Activated CD8-positive, alpha-beta memory T cell treated with anti-CD3 and anti-CD28 coated beads, Interleukin-2, amount 50 U/mL, for 24 hours (primary cell): ENCODE measurements around the gene DPCD.
"Not testable (repeated sequence)": the region's sequence is repeated elsewhere in the genome, so short reads cannot be mapped to it uniquely, and the experiment has no call there.

ENCODE experiments used
- DNase-seq: peaks from one replicate; pipeline ENCODE4 v3.0.0-alpha.2; 2020; ENCODE audit errors: extremely low read depth

DPCD gene

DNA sequence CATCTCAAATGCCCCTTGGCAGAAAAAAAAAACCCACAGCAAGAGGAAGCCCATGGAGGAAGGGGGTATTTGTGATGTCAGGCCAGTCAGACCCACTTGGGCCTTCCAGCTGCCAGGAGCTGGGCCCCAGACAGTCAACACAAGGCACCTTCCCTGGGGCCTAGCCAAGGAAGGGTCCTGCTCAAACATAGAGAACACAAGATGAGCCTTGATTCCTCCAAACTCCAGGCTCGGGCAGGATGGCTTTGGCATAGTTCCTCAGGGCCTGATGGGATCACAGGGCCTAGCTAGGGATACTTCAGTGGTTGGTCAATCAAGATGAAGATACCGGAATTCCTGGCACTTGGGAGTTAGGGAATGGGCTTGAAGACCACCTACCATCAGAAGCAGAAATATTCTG lies 30.8 kb downstream of the DPCD start:
- no peak for DNase-seq

DNA sequence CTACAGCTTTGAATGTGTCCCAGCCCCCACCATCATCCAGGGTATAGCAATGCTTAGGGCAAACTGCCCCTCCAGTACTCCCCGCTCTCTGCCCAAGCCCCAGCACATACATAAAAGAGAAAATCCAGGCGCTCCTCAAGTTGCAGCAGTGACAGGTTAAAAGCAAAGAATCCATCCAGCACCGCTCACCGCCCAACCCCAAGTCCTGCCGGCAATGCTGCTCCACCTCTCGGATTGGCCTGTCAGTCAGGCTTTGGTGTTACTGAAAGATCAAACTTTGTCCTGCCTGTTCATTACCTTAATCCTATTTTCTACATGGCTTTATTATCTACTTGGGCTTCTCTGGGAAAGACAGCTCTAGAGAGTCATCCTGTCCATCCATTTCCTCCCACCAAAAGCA lies 31.9 kb downstream of the DPCD start:
- no peak for DNase-seq

DNA sequence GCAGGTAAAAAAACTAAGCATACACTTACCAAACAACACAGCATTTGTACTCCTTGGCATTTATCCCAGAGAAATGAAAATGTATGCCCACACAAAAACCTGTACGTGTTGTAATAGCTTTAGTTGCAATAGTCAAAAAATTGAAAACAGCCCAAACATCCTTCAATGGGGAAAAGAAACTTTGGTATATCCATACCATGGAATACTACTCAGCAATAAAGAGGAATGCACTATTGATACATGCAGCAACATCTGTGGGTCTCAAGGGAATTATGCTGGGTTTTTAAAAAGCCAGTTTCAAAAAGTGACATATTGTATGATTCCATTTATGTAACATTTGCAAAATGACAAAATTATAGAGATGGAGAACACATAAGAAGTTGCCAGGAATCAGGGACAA lies 35.4 kb downstream of the DPCD start:
- no peak for DNase-seq

DNA sequence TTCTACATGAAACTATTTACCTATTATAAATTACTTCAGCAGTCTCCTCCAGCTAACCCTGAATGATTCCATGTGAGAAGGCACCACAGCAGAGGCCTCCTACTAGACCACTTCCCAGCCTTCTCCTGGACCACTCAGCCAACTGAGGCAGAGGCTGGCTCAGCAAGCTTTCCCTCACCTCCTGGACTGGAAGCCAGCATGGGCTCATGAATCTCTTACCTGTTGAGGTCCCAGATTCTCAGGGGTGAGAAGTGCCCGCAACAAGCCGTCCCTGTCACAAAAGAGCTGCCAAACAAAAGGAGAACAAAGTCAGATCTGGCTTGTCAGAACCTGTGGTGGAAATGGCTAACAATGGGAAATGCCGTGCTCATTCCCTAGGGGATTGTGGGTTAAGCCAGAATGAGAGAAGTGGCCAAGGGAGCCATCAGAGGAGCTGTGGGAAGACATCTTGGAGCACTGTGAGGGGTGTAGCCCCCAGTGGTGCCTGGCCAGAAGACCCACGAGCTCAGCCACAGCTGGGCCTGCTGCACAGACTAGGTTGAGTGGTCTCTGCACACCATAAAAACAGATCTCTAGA lies 36.5 kb downstream of the DPCD start:
- DNase-seq: no peak

DNA sequence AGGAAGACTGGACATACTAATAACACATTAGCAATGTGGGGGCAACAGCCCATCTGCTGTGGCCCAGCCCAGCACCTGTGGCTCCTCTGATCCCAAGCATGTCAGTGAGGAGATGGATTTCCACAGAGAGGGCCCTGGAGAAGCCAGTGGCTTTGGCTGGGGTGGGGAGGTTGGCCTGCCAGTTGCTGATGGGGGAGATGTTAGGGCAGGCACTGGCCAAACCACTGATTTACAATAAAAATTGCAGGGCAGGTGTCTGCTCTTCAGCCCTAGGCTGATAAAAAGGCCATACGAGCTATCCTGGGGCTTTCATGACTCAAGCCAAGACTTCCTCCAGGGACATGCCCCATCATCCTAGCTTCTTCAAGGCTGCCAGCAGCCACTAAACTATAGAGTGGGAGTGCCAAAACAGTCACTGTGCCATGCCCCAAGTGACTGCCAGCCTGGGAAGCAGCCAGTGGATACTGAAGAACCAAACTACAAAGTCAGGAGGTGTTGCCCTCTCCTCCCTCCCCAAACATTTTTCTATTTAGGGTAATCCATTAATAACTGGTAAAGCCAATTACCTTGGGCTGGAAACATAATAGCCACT lies 37.8 kb downstream of the DPCD start:
- no peak for DNase-seq

DNA sequence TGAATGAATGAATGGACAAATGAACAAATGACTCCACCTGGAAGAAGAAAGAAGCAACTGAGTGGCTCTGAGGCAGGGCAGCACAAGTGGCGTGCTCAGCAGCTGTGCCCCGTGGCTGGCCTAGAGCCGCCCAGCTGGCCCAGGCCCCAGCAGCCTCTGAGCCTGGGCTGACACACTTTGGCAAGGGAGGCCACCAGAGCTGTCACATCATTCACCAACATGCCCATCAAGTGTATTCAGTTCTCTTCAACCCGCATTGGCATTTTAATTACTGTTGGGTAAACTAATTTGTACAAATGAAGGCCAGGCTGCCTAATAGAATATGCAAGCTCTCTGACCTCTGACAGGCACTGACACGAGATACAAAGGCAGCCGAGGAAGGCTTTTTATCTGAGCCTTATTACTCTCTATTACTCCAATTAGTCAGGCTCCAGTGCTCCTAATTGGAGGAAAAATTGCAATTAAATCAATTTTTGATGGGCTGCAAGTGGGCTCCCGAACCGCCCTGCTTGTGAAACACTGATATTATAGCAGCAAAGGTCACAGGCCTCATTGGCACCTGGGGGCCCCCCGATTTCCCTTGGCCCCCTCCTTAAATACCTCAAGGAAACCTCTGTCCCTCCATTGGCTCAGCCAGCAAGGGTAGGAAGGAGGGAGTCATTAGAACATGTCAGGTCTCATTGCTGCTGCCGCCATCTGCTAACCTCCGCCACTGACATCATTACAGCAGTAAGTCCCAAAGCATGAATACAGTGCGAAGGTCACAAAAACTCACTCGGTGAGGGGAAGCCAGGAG lies 41.9 kb downstream of the DPCD start:
- DNase-seq: no peak

DNA sequence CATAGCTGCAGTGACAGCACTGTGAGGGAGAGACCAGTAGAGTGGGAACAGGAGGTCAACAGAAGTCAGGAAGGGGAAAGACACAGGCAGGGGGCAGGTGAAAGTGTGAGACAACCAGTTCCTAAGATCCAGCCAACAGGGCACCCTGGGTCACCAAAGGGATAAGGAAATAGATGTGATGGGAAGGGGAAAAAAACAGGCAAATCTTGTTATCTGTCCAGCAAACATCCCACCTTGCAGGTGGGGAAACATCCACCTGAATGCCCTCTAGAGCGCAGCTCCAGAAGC lies 42.5 kb downstream of the DPCD start:
- no peak for DNase-seq

DNA sequence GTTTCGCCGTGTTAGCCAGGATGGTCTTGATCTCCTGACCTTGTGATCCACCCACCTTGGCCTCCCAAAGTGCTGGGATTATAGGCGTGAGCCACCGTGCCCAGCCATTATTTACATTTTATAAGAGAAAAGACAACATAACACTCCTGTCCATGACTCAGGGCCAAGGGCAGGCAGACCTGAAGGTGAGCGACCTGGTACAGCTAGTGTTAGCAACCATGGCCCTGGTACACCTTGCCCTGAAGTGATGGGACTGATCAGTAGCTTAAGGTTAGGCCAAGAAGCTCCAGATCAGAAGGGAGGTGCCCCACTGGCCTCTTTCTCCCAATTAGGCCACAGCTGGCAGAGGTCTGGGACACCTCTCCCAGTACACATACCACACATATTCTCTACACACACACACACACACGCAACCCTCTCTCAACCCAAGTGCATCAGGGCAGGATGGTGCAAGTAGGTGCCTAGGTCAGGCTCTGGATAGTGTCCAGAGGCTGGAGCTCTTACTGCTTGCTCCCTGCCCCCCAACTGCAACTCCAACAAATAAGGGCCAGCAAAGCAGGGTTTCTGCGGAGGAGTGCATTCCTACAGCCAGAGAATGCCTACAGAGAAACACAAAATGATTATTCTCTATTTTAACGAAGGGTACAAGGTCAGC lies 43.8 kb downstream of the DPCD start:
- DNase-seq: no peak

DNA sequence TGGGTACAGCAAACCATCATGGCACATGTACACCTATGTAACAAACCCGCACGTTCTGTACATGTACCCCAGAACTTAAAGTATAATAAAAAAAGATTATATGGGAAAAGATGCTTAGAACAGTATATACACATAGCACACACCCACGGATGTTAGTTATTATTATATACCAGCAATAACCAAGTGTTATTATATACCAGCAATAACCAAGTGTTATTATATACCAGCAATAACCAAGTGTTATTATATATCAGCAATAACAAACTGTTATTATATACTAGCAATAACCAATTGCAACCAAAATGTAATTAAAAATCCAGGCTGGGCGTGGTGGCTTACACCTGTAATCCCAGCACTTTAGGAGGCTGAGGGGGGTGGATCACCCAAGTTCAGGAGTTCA lies 45.4 kb downstream of the DPCD start:
- DNase-seq: not testable (repeated sequence)

DNA sequence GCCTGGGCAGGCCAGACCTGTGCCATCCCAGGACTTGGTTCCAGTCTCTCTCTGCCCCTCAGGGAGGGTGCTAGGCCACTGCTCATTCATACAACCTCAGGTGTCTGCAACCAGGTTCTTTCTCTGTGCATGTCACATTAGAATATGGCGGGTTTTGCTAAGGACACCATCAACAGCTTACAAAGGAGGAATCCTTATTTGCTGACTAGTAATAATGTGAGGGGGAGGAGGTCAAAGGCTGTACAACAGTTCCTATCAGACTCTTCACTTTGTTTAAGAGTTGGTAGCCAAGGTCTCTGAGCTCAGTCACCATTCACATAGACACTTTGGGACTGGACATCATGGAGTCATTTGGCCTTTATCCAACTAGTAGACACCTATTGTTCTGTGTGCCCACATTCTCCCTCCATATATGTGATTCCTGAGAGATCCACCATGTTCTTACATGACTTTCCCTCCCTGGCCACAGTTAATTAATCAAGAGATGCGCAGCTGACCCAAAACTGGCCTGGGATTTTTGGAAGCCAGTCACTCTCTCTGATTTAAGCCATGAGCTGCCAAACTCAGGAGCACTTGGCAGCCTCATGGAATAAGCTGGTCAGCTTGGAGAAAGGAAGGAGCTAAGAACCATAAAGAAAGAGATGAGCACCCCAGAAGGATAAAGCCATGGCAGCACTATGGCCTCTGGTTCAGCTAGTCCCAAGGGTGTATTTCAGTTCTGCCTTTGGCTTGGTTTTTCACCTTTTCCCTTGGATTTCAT lies 51.2 kb downstream of the DPCD start:
- no peak for DNase-seq

DNA sequence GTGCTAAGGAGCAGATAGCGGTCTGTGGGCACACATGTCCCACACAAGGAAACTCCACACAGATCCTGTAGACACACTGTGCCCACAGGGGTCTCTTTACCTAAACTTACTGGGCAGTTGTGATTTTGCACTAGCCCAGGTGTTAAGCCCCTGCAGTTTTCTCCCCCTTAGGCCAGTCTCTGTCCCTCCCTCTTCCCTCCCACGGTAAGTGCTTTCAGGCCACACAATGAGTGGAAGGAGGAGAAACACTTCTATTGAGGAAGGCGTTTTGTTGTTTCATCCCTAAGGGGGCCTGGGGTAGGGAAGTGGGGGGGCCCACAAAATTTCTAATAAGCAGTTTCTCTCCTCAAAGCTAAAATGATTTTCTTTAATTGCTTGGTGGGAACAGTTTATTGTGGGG lies 55.4 kb downstream of the DPCD start:
- DNase-seq: no peak

DNA sequence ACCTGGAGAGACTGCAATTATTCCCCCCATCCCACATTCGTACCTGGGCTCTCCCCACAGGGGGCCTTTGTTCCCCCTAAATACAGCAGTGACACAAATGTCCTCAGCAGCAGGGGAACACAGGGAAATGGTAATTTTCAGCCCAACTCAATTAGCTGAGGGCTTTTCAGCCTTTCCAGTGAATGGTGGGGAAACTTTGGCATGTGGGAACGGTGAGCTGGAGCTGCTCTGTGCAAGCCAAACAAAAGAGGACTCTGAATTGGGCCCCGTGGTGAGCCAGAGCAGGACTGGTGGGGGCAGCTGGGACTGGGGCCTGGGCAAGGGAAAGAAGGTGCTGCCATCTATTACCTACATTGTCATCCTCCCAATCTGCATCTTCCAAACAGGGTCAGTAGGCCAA lies 55.9 kb downstream of the DPCD start:
- no peak for DNase-seq

DNA sequence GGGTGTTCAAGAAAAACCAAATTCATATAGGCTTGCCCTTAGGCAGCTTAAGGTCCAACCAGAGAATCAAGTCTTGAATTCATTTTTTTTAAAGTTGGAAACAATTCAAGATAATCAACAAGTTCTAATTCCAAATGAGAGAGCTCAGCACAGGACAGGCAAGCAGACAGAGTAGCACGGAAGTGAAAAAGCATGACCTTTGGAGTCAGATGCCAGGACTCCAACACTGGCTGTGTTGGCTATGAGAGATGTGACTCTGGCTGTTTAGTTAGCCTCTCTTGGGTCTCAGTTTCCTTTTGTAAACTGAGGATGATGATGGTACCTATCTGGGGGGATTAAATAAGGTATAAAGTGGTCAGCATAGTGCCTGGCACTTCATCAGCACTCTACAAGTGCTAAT lies 57.5 kb downstream of the DPCD start:
- DNase-seq: no peak

DNA sequence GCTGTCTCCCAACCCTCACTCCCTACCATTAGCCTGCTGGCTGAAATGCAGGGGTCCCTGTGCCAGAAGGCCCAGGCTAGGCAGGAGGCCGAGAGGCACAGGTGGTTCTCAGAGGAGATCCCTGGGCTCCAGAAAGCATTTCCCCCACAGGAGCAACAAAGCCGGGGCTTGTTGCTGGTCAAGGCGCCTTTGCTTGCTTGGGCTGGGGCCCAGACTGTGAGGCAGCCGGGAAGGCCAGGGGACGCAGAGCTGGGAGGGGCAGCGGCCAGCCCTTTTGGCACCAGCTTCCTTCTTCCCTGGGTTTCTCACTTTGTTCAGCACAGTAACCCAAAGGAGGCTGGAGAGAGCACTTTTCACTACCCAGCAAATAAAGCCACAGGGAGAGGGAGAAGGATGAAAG lies 58.2 kb downstream of the DPCD start:
- no peak for DNase-seq

DNA sequence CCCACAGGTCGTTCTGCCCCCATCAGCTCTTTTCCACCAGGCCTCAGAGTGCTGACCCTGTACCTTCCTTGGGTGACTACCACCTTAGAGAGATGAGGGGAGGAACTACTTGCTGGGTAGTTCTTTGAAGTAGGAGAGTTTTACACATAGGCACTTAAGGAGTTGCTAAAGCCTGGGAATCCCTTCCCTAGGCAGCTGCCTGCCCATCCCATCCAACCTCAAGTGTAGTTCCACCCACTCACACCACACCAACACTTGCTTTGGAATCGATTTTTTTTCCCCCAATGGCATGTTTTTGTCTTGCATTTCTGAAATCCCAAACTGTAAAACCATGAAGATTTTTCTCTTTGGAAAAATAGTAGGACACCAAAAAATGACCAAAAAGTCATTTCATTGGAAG lies 59.1 kb downstream of the DPCD start:
- DNase-seq: no peak

DNA sequence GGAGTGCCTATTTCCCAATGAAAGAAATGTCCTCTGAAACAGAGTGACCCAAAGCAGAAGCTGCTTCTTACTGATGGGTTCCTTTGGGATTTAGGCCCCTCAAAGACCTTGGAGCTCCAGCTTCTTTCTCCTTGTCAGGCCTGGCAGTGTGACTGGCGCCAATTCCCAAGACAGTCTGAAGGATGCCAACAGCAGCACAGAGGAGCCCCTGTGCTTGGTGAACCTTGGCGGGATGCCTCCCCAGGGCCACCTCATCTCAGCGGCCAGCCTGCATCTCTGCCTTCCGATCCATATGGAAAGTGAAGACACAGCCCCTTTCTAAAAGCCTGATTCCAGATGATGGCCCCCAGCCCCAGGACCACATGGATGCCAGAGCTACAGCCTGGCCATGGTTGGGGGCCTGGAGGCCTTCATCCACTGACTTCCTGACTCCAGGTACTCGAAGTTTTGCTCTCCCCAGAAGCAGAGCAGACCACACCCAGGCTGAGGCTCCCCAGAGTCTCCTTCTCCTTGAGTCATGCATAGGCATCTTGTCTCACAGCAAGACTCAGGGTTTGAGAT lies 61.5 kb downstream of the DPCD start:
- DNase-seq: no peak

DNA sequence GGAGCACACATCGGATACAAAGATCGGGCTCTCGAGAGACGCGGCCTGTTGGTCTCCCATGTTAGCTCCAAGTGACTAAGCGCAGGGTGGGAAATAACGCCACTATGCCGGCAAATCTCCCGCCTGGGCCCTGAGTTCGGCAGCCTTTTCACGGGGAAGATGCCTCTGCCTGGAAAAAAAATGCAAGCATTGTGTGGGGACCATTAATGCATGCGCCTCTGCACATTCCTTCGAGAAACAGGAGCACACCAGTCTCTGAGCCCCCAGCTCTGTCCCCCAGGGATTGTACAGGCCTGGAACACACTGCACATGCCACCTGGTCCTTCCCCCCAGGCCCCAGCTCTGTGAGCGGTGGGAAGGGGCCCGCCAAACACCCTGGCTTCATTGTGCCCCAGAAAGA lies 62.7 kb downstream of the DPCD start:
- no peak for DNase-seq

DNA sequence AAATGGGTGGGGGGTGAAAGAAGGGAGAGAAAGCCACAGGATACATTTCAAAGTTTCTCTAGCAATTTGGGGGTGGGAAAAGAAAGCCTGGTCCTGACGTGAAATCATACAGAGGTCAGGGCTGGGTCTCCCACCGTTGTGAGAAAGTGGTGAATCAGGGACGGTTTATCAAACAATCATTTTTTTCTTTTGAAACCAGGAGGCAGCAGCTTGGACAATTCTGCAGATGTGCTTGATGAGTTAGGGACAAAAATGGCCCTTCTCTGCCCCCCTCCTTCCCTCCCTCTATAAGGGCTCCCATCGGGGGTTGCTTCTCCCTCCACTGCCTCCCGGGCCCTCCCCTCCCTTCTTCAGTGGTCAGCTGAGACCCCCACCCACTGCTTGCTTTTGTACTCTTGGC lies 63.2 kb downstream of the DPCD start:
- DNase-seq: no peak

DNA sequence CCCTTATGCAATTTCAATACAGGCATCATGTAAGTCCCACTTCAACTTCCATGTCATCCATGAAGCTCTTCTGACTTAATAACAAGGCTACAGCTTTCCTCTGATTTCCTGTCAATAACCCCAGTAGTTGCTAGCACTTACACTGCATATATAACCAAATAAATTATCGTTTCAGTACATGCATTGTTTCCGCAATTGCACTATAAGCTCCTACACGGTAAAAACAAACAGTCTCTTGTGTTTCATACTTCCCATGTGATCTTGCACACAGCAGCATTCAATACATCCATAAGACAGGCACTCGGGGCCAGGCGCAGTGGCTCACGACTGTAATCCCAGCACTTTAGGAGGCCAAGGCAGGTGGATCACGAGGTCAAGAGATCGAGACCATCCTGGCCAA lies 65.4 kb downstream of the DPCD start:
- no peak for DNase-seq

DNA sequence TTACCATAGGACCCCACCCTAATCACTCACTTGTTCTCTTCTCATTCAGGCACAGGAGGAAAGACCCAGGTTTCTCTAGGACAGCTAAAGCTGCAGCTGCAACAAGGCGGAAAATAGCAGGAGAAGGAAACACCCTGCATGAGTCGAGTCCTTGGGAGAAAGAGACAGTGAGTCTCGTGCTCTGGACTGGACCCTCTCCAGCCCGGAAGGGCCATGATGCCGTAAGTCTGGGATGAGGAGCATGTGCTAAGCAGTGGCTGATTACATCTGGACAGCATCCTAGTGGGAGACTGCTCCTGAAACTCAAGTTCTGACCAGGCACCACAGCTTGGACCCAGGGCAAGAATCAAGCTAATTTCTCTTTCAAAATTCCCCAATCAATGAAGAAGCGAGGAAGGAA lies 67.4 kb downstream of the DPCD start:
- DNase-seq: no peak

DNA sequence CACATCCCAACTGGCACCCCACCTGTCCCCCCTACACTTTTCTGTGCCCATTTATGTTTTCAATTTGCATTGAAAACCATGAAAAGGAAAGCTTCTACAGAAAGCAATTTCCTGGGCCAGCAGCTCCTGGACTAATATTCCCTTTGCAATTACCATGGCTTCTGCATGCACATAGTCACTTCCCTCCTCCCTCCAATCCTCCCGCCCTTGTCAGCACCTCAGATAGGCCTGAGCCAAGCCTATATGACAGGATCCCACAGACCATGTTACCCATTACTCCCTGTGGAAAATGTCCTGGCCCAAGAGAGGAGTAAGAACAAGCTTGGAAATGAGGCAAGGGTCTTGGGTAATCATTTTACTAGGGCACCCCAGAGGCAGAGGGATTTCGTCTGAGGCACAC lies 68.8 kb downstream of the DPCD start:
- no peak for DNase-seq

DNA sequence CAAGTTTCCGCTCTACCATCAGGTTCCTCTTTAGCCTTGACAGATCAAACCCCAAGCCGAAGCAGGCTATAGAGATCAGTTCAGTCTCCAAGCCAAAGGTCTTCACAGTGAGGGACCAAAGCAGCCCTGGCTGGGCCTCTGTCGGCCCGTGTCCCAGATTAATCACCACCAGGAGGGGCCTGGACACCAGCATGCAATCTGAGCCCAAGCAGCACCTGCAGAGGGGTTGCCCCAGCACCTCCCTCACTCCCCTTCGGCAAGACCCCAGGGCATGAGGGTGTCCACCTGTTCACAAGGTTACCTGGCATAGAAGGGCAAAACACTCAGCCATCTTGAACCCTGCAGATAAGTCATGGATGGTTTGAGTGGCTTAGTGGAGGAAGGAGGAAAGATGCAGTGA lies 70.9 kb downstream of the DPCD start:
- no peak for DNase-seq
